ENCODE measurements around the gene FNDC8.
"Not testable (repeated sequence)": the region's sequence is repeated elsewhere in the genome, so short reads cannot be mapped to it uniquely, and the experiment has no call there.

The FNDC8 gene

DNA sequence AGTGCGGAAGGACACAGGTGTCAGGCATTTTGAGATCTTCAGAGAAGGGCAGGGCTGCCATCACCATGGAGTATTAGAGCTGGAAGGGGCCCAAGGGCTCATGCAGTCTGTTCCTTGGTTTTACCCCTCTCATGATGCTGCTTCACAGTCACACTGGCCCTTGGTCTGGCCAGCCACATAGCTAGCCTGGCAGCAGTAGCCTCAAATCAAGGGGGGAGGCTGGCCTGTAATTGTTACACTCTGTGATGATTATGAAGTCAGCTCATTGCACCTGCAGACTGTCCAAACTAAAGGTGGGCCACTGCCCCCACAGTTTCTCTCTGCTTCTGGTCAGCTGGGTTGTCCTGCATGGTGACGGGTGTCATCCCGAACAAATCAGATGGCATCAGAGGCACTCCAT is at the start of gene FNDC8:
FNDC8 (plus strand) TSS at position 301 of the 400 bp plus-strand sequence; CDS start at position 380, 79 bp downstream.
- no peak for DNase-seq (ENCODE audit: low read depth)

- no peak for DNase-seq (ENCODE audit: low read depth)
These were observed 48.1 kb upstream of the FNDC8 start for GRCh38 chr17:35073183-35073790.

DNA sequence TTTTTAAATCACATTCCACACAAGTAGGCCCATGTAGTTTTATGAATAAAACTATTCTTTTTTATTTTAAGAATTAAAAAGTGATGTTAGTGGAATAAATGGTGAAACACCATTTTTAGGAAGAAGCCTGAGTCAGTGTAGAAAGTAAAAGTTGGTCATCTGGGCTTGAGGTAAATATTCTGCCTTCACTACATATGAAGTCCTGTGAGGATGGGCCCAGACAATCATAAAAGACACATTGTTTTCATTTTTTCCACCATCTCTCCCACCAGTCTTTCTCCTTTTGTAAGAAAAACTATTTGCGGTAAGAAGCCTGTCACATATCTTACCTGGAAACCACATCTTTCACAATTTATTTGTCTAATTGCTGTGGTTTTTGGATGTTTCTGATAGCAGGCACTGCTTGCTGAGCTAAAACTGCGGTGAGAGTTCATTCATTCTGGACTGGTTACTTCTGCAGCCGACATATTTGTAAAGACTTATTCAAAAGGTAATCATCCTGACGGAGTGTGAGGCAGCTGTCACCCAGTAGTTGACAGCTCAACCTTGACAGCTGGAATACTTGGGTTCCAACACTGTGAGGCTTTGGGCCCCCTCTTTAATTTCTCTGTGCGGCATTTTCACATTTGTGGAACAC is 47.3 kb upstream of the FNDC8 start:
- no peak for DNase-seq (ENCODE audit: low read depth)

- DNase-seq (ENCODE audit: low read depth): no peak
These were observed 46.4 kb upstream of the FNDC8 start for GRCh38 chr17:35074711-35075707.

DNA sequence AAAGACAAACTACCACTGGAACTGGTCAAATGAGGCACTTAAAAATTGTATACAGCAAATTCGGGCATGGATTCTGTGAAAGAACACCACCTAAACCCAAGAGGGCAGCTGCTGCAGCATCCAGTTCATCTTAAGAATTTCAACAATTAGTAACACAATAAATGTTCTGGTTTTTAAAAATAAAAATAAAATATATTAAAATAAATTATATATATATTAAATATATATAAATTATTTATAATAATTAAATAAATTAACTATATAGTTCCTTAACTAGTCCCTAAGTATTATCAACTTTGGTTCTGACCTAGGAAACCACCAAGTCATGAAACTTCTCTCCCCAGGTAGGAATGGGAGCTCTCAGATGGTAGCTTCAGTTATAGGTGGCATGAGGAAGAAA is 44.5 kb upstream of the FNDC8 start:
- DNase-seq (ENCODE audit: low read depth): no peak

- no peak for DNase-seq (ENCODE audit: low read depth)
These were observed 41.6 kb upstream of the FNDC8 start for GRCh38 chr17:35079547-35080423.

GRCh38 chr17:35080536-35080935 is 40.9 kb upstream of the FNDC8 start:
- no peak for DNase-seq (ENCODE audit: low read depth)

DNA sequence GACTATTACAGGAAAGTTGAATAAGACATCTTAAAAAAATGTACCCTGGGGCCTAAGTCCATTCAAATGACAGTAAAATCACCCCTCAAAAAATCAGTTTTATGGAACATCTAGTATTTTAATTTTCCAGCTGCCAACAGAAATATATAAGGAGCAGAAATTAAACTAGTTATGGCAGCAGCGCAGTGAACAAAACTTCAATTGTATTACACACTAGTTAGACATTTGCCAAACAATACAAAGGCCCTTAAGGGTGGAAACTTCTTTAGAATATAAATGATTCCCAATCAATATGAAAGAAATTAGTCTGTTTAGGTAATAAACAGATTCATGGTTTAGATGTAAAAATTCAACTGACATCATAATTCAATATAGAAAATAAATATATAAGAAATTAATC is 39.8 kb upstream of the FNDC8 start:
- no peak for DNase-seq (ENCODE audit: low read depth)

DNA sequence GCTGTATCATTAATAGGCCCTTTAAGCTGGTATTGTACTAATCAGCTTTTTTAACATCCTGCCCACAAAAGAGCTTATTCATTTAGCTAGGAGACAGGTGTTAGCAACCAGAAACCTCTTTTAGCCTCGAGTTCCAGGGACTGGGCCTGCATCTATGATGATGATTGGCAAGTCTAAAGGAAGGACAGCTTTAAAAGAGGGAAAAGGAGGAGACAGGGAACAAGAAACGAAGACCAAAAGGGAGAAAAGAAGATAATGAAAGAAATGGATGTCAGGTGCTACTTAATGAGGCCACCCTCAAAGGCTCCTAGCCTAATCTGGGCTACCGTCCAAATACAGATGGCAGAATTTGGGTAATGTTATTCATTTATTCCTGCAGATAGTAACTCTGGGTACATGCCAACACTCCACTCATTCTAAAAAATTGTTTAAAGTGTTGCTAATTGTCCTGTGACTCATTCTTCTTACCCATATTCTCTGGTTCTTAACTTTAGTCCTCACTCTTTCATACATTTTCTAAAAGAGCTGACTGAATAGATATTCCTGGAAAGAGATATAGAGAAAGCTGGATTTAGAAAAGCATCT is 39.2 kb upstream of the FNDC8 start:
- DNase-seq (ENCODE audit: low read depth): no peak

DNA sequence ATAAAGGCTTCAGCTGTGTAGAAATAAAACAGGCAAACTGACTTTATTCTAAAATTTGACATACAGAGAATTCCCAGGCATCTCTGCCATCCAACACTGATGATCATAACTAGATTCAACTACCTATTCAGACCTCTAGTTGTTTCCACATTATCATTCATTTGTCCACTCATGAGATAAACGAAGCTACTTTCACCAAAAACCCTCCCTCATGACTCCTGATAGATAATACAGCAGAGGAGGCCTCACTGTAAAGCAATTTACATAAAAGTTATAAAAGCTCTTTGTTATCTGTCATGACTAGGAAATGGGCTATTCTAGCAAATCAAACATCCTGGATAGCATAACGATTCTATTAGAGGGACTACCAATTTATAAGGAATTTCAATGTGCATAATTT is 38.3 kb upstream of the FNDC8 start:
- no peak for DNase-seq (ENCODE audit: low read depth)

DNA sequence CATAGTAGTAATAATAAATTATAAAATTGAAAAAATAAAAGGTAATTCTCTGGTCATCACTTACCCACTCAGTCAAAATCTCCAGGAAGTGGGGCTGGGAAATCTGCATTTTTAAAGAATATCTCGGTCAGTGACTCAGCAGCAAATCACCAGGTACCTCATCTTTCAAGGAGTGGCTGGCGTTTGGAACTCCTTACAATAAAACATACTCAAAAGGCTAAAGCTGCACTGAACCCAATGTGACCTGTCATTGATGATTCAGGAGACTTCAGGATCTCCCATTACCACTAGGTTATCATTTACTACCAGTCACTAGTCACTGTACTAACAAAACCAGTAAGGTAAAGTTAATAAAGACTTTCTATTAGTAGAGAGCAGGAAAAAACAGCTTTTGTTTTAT is 36.4 kb upstream of the FNDC8 start:
- DNase-seq (ENCODE audit: low read depth): no peak

DNA sequence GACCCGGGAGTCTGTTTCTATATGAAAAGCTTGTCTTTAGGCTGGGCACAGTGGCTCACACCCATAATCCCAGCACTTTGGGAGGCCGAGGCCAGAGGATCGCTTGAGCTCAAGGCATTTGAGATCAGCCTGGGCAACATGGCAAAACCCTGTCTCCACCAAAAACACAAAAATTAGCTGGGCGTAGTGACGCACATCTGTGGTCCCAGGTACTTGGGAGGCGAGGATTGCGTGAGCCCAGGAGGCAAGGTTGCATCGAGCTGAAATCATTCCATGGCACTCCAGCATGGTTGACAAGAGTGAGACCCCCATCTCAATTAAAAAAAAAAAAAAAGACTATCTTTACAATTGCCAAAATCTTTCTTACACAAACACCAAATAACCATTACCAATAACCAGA is 35.3 kb upstream of the FNDC8 start:
- no peak for DNase-seq (ENCODE audit: low read depth)

DNA sequence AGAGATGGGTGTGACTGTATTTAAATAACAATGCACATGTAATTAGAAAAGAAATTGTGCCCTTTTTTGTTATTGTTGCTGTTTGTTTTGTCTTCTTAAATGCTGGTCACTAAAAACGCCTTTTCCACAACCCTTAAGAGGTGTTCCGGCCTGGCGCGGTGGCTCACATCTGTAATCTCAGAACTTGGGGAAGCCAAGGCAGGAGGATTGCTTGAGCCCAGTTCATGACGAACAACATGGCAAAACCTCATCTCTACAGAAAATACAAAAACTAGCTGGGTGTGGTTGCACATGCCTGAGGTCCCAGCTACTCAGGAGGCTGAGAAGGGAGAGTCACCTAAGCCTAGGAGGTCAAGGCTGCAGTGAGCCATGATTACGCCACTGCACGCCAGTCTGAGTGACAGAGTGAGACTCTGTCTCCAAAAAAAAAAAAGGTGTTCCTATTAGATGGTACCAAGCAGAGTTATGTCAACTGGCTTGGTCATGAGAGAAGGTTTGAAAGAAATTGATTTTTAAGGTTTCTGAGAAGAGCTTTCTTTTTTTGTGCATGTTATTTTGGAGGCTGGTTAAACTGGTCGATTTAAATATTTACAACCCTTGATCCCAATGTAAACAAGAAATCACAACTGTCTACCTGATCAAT is 34.4 kb upstream of the FNDC8 start:
- DNase-seq (ENCODE audit: low read depth): no peak

GRCh38 chr17:35087731-35088355 is 33.6 kb upstream of the FNDC8 start:
- no peak for DNase-seq (ENCODE audit: low read depth)

DNA sequence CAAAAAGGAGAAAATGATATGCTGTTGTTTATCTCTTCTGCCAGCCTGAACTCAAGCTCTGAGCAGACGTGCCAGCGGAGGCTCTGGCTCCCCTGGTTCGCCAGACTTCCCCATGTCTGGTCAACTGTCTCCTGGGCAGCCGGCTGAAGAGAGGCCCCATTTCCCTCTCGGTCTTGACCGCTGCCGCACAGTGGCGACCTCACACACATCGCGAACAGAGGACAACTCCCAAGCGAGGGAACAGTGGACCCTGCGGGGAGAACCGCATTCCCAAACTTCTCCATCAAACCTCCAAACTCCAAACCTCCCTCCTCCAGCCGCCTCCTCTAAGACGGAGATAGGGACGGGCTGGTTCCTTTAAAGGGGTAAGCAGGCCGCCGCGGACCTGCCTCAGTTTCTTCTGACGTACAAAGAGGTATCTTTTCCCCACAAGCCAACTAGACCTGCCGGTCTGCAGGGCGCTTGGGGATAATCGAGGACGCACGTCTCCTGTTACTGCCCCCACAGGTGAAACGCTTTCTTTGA is 33.0 kb upstream of the FNDC8 start:
- DNase-seq (ENCODE audit: low read depth): no peak

GRCh38 chr17:35088881-35089585 is 32.4 kb upstream of the FNDC8 start:
- DNase-seq (ENCODE audit: low read depth): peak; percentile 91

GRCh38 chr17:35089586-35090296 is 31.7 kb upstream of the FNDC8 start:
- no peak for DNase-seq (ENCODE audit: low read depth)

- DNase-seq (ENCODE audit: low read depth): not testable (repeated sequence)
These were observed 30.7 kb upstream of the FNDC8 start for GRCh38 chr17:35090707-35091106.

- DNase-seq (ENCODE audit: low read depth): no peak
These were observed 26.5 kb upstream of the FNDC8 start for GRCh38 chr17:35094902-35095301.

All from activated T-helper 1 cell treated with Interleukin-2 at 50 U/mL for 16 hours (primary cell).